Stimulated activated CD4-positive, alpha-beta T cell treated with anti-CD3 and anti-CD28 coated beads, Interleukin-2, amount 100 ng/mL, for 48 hours (primary cell): ENCODE measurements around the gene RAD23B.

Experiments
- DNase-seq, 2 donors: peaks; one replicate each; pipeline ENCODE4 v3.0.0-alpha.2; 2020

Gene RAD23B

GRCh38 chr9:107337676-107338590, 54.9 kb downstream of the RAD23B start:
- DNase-seq, result no peak

GRCh38 chr9:107338911-107339659, 56.0 kb downstream of the RAD23B start:
- DNase-seq, result no peak

GRCh38 chr9:107340920-107341632, 58.0 kb downstream of the RAD23B start:
- peak; percentile 81 to 82 for DNase-seq

GRCh38 chr9:107342476-107343161, 59.5 kb downstream of the RAD23B start:
- no peak for DNase-seq

GRCh38 chr9:107345327-107345726, 62.2 kb downstream of the RAD23B start:
- DNase-seq, result no peak

GRCh38 chr9:107348836-107349235, 65.8 kb downstream of the RAD23B start:
- no peak for DNase-seq

GRCh38 chr9:107350443-107350842, 67.4 kb downstream of the RAD23B start:
- no peak for DNase-seq

GRCh38 chr9:107351382-107352045, 68.4 kb downstream of the RAD23B start:
- DNase-seq, result no peak

GRCh38 chr9:107355394-107355793, 72.3 kb downstream of the RAD23B start:
- no peak for DNase-seq

- DNase-seq, result no peak
Measured at GRCh38 chr9:107358986-107359385, 75.9 kb downstream of the RAD23B start.

GRCh38 chr9:107360098-107360497, 77.0 kb downstream of the RAD23B start:
- no peak for DNase-seq

- no peak for DNase-seq
Measured at GRCh38 chr9:107361816-107362215, 78.7 kb downstream of the RAD23B start.

- no peak for DNase-seq
Measured at GRCh38 chr9:107363516-107364152, 80.6 kb downstream of the RAD23B start.

GRCh38 chr9:107367727-107368502, 84.8 kb downstream of the RAD23B start:
- DNase-seq, result no peak

GRCh38 chr9:107368696-107369095, 85.6 kb downstream of the RAD23B start:
- DNase-seq, result no peak

GRCh38 chr9:107373809-107374208, 90.7 kb downstream of the RAD23B start:
- no peak for DNase-seq

GRCh38 chr9:107375001-107375400, 91.9 kb downstream of the RAD23B start:
- no peak for DNase-seq

- no peak for DNase-seq
Measured at GRCh38 chr9:107375651-107376369, 92.7 kb downstream of the RAD23B start.

GRCh38 chr9:107378006-107378405, 94.9 kb downstream of the RAD23B start:
- DNase-seq, result no peak
